DND-41 (cell line): ENCODE measurements around the gene SIT1.

Experiments used
- ATAC-seq: fragments of 200-7000 bp; cut with Tn5 transposase; 3 replicates; pipeline ENCODE4 v1.9.1; 2021; ENCODE audit warnings: low read depth; ENCODE audit not compliant: insufficient read depth
- DNase-seq: peaks from one replicate; pipeline ENCODE4 v3.0.0-alpha.2; 2020
- H2AFZ ChIP-seq: 2 replicates; pipeline ENCODE4 v1.6.0; 2012; ENCODE audit warnings: low read depth, low read length
- H3K27ac ChIP-seq: 2 replicates; pipeline ENCODE4 v1.5.1; 2012; ENCODE audit warnings: low read length, inconsistent platforms
- H3K27me3 ChIP-seq: fragments of 200-600 bp; sonication (generic); 2 replicates; pipeline ENCODE4 v1.6.0; 2012; ENCODE audit warnings: low read length, mild to moderate bottlenecking, inconsistent platforms; ENCODE audit not compliant: insufficient read depth, poor library complexity
- H3K36me3 ChIP-seq: 2 replicates; pipeline ENCODE4 v1.5.1; 2012; ENCODE audit warnings: low read length, inconsistent platforms; ENCODE audit not compliant: insufficient read depth
- H3K4me1 ChIP-seq: 2 replicates; pipeline ENCODE4 v1.5.1; 2012; ENCODE audit warnings: mild to moderate bottlenecking, low read length; ENCODE audit not compliant: insufficient read depth
- H3K4me2 ChIP-seq: 2 replicates; pipeline ENCODE4 v1.6.0; 2012; ENCODE audit warnings: mild to moderate bottlenecking, moderate library complexity, low read length, inconsistent platforms; ENCODE audit not compliant: insufficient read depth
- H3K4me3 ChIP-seq, 2 experiments: fragments of 200-600 bp in 1 of 2; shearing (Covaris generic) in 1 of 2; 2 replicates each; pipeline ENCODE4 v1.5.1; 2012 to 2016; ENCODE audit warnings: inconsistent platforms in 2 of 2, low read length in 2 of 2, mild to moderate bottlenecking in 2 of 2, low read depth in 1 of 2, moderate library complexity in 1 of 2
- H3K79me2 ChIP-seq: 2 replicates; pipeline ENCODE4 v1.6.0; 2012; ENCODE audit warnings: low read length, inconsistent platforms; ENCODE audit not compliant: insufficient read depth
- H3K9ac ChIP-seq: 2 replicates; pipeline ENCODE4 v1.6.0; 2012; ENCODE audit warnings: low read depth, mild to moderate bottlenecking, inconsistent platforms, low read length, moderate library complexity
- H3K9me3 ChIP-seq: 2 replicates; pipeline ENCODE4 v1.5.1; 2012; ENCODE audit warnings: low read length, moderate library complexity, mild to moderate bottlenecking, inconsistent platforms; ENCODE audit not compliant: insufficient read depth, severe bottlenecking
- H4K20me1 ChIP-seq: 2 replicates; pipeline ENCODE4 v1.6.0; 2012; ENCODE audit warnings: low read length; ENCODE audit not compliant: insufficient read depth
- CTCF ChIP-seq: IDR thresholded peaks from 2 replicates; pipeline ENCODE4 v1.5.1; 2012; ENCODE audit warnings: borderline replicate concordance, low read length, moderate library complexity, mild to moderate bottlenecking; ENCODE audit not compliant: poor library complexity, severe bottlenecking; ENCODE audit errors: extremely low read depth
- EZH2 ChIP-seq: IDR thresholded peaks from 3 replicates; pipeline ENCODE4 v1.6.1; 2012; ENCODE audit warnings: borderline replicate concordance, low read depth, mild to moderate bottlenecking, moderate library complexity, low read length, inconsistent platforms; ENCODE audit not compliant: severe bottlenecking

SIT1 gene

GRCh38 chr9:35657546-35658136 is 6.9 kb upstream of the SIT1 start, which contains the start of gene RMRP:
Gene RMRP (minus strand): TSS chr9:35658019.
- Histone ChIP-seq H3K4me3 (peak within 1 kb of the TSS; percentile 41 to 70; a peak in 3 of 4 replicates), H3K9ac (peak within 1 kb of the TSS; percentile 86), H2AFZ (peak within 1 kb of the TSS; percentile 72), H3K36me3 (peaks cover 30% of the 10 kb centered on the region), H3K9me3 (no peaks in the 10 kb centered on the region), H3K27me3 (no peaks in the 10 kb centered on the region), H3K4me2 (peak within 1 kb of the TSS; percentile 75), H3K4me1 (peaks cover 55% of the 10 kb centered on the region), H3K79me2 (peaks cover 32% of the 10 kb centered on the region), H4K20me1 (peaks cover 3% of the 10 kb centered on the region; the same call in 1 of the 2 replicates), H3K27ac (peak within 1 kb of the TSS; percentile 92)
- DNase-seq (peak; percentile 94), ATAC-seq (peak; percentile 88)
- TF ChIP-seq CTCF: peak; percentile 34
- no peak for TF ChIP-seq EZH2

GRCh38 chr9:35656831-35657545 is 6.3 kb upstream of the SIT1 start:
- H3K9ac ChIP-seq: peak overlapping the region; percentile 86; the same call in 1 of the 2 replicates
- peaks cover 31% of the 10 kb centered on the region for H3K79me2 ChIP-seq
- peak overlapping the region; percentile 92 for H3K27ac ChIP-seq
- H3K4me2 ChIP-seq: peak overlapping the region; percentile 75
- H3K36me3 ChIP-seq: peaks cover 25% of the 10 kb centered on the region
- DNase-seq (no peak), ATAC-seq (no peak)
- no peak for TF ChIP-seq CTCF
- no peak for TF ChIP-seq EZH2
- H3K27me3 ChIP-seq: no peaks in the 10 kb centered on the region
- peaks cover 53% of the 10 kb centered on the region for H3K4me1 ChIP-seq
- no peaks in the 10 kb centered on the region for H3K9me3 ChIP-seq
- H2AFZ ChIP-seq: peak overlapping the region; percentile 72
- H4K20me1 ChIP-seq: peaks cover 3% of the 10 kb centered on the region; the same call in 1 of the 2 replicates
- peak overlapping the region in 1 of 2 experiments; percentile 70; a peak in 1 of 4 replicates for H3K4me3 ChIP-seq

- H3K27ac ChIP-seq: no peak overlapping the region
- peaks cover 26% of the 10 kb centered on the region for H3K79me2 ChIP-seq
- H3K4me2 ChIP-seq: no peak overlapping the region
- H2AFZ ChIP-seq: no peak overlapping the region
- H4K20me1 ChIP-seq: peaks cover 3% of the 10 kb centered on the region; the same call in 1 of the 2 replicates
- no peak overlapping the region for H3K4me3 ChIP-seq
- H3K9me3 ChIP-seq: no peaks in the 10 kb centered on the region
- H3K4me1 ChIP-seq: peaks cover 53% of the 10 kb centered on the region
- no peak for TF ChIP-seq EZH2
- no peak for TF ChIP-seq CTCF
- no peak overlapping the region for H3K9ac ChIP-seq
- peaks cover 20% of the 10 kb centered on the region for H3K36me3 ChIP-seq
- DNase-seq (no peak), ATAC-seq (no peak)
- H3K27me3 ChIP-seq: no peaks in the 10 kb centered on the region
Measured at GRCh38 chr9:35656348-35656747, 5.6 kb upstream of the SIT1 start.
